ENCODE results near the gene SPI1. TPM values are rescaled to one million over a fixed set of nuclear protein-coding genes. Genes with fewer than 3 reads are reported as not detected.

The SPI1 gene
- 12.0 TPM for total RNA-seq
- long read RNA-seq, partial matches to known transcripts = 1 of 4 reads
- long read RNA-seq, other reads (novel, unspliced or antisense) = 0 of 4 reads

DNA sequence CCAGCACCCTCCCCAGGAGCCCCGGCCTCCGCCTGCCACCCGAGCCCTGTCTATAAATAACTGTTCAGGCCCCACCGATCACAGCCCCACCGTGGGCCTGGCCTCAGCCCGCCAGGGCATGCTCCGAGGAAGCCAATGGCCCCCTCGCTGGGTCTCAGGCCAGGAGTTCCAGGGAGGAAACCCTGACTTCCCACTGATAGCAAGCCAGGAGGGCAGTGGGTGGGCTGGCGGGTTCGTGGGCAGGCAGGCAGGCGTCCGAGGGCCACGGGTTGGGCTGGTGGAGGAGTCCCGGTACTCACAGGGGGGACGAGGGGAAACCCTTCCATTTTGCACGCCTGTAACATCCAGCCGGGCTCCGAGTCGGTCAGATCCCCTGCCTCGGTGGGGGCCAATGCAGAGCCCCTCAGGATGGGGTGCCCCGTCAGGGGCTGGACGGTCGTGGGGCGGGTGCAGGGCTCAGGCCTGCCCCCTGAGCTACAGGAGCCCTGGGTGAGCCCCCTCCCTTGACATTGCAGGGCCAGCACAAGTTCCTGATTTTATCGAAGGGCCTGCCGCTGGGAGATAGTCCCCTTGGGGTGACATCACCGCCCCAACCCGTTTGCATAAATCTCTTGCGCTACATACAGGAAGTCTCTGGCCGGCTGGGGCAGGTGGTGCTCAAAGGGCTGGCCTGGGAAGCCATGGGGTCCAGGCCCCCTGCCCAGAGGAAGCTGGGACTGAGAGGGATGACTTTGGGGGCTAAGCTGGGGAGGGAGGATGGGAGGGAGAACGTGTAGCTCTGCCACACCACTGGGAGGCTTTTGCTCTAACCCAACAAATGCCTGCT, at the start of gene SPI1:
TSS of gene SPI1 (minus strand) at position 538 of the 826 bp plus-strand sequence. CDS start at position 344, 194 bp downstream.
- peak; percentile 93 for DNase-seq (ENCODE audit: low spot score)
- intact Hi-C loops (cut with DNase I) = loop anchor here (10.0 kb wide), 1 partner anchor 467 kb away; the partner anchor contains the start of gene NUP160

DNA sequence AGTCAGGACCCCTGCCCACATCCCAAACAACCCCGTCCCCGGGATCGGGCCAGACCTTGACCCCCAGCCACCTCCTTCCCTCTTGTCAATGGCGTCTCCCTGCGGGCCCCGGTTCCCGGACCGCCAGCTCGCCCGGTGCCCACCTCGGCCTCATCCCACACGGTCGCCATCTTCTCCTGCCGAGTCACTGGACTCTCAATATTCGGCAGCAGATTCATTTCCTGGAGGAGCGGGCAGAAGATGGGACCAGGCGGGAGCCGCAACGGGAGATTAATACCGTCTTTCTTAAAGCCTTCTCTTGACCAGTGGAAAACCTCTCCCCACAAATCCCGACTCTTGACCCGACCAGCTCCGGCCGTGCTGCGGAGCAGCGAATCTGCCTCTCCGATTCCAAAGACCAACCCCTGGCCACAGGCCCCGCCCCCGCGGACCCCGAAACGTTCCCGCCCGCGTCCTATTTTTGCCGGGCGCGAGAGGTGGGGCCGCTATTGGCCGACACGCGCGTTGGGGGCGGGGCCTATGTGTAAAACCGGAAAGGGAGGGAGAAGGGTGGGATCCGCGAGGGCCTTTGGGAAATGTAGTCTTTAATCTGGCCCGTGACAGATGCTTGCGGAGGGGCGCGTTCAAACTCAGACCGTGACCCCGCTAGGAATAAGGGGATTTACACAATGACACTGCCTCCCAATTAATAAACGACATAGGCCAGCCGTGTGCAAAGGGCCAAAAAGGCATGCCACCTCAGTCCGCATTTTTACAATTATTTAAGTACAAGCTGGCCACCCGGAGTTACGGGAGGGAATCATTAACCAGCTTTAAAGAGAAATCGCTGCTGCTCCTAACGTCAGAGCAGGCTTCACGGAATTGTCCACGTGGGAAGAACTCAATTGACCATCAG, 48.0 kb upstream of the SPI1 start, which contains the start of gene PSMC3:
TSS of gene PSMC3 (minus strand) at position 378 of the 895 bp plus-strand sequence. CDS start at position 218, 160 bp downstream.
- DNase-seq (ENCODE audit: low spot score) = peak; percentile 99
- intact Hi-C loops (cut with DNase I) = loop anchor here (2.0 kb wide), 1 partner anchor 18 kb away; the partner anchor contains the start of gene SLC39A13

DNA sequence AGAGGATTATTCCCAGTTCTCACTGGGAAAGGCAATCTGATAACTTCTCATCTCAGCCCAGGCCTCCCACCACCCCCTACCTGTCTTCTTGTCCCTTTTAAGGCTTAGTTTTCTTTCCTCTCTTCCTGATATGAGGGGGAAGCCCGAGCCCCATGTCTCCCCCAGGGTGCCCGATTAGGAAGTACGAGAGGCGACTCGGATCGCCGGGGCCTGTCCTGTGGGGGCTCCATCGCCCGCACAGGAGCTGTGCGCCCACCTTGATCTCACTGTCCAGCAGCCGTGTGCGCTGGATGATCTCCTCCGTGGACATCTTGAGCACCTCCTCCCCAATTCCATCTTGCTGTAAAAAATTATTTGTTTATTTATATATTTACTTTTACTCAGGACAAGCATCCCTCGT, 47.3 kb upstream of the SPI1 start:
- no peak for DNase-seq (ENCODE audit: low spot score)
- intact Hi-C loops (cut with DNase I) = loop anchor here (2.0 kb wide), 1 partner anchor 17 kb away; the partner anchor contains the start of gene SLC39A13

DNA sequence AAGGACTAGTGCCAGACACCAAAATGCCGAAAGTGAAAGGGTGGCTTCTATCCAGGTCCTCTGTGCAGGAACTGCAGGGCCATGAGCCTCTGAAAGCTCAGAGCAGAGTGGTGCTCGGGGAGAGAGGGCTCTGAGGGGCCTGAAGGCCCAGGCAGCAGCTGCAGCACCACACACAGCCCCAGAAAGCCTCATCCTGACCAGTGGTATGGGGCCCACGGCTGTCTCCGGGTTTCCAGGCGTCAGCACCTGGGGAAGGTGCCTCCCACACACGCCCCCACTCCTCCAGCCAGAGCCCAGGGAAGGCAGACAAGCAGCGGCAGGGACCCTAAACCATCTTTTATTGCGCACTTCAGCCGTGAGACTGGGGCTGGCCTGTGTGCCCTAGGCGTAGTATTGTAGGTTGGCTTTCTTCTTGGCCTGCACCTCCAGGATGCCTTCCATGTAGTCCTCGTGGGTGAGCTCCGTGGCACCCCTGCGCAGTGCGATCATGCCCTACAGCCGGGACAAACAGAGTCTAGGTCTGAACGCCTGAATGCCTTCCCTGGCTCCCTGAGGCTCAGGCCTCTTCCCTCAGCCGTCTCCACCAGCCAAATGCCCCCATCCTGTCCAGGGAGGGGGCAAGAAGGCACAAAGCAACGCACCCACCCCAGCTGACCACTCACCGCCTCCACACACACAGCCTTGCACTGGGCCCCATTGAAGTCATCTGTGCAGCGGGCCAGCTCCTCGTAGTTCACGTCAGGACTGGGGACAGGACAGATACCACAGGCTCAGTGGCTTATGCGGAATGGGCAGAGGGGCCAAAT, 40.3 kb upstream of the SPI1 start:
- no peak for DNase-seq (ENCODE audit: low spot score)
- intact Hi-C loops (cut with DNase I) = no loop called here

DNA sequence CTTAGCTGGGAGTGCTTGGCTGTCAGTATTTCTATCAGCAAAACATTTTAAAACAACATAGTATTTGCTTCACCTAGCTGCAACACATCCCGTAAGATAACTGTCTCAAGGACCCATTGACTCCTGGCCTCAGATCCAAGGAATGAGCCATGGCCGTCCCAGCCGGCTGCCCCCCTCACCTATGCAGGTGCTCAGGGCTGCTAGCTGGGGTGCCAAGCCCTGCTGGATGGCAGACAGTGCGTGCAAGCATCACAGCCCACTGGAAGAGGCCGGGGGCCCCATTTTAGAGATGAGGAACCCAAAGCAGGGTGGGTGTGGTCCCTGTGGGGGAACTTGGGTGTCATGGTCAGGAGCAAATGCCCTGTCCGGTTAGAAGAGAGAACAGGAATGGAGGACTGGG, 39.4 kb upstream of the SPI1 start:
- intact Hi-C loops (cut with DNase I) = no loop called here
- DNase-seq (ENCODE audit: low spot score) = no peak

DNA sequence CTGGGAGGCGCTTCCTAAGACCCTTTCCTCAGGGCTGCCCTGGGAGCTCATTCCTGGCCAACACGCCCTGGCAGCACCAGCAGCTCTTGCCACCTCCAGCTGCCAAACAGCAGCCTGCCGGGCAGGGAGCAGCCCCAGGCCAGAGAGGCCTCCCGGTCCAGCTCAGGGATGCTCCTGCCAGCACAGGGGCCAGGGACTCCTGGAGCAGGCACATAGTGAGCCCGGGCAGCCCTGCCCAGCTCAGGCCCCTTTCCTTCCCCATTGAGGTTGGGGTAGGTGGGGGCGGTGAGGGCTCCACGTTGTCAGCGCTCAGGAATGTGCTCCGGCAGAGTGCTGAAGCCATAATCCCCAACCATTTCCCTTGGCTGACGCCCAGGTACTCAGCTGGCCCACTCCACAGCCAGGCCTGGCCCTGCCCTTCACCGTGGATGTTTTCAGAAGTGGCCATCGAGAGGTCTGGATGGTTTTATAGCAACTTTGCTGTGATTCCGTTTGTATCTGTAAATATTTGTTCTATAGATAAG, 37.7 kb upstream of the SPI1 start:
- intact Hi-C loops (cut with DNase I) = no loop called here
- DNase-seq (ENCODE audit: low spot score) = peak; percentile 89

DNA sequence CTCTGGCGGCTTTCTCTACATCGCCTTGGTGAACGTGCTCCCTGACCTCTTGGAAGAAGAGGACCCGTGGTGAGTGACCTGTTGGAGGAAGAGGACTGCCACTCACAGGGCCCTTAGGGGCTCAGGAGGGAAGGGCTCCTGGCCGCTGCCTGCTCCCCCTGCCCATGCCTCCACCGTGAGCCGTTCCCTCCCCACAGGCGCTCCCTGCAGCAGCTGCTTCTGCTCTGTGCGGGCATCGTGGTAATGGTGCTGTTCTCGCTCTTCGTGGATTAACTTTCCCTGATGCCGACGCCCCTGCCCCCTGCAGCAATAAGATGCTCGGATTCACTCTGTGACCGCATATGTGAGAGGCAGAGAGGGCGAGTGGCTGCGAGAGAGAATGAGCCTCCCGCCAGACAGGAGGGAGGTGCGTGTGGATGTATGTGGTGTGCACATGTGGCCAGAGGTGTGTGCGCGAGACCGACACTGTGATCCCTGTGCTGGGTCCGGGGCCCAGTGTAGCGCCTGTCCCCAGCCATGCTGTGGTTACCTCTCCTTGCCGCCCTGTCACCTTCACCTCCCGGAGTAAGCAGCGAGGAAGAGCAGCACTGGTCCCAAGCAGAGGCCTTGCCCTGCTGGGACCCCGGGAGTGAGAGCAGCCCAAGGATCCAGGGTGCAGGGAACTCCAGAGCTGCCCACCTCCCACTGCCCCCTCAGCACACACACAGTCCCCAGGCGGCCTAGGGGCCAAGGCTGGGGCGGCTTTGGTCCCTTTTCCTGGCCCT, 36.9 kb upstream of the SPI1 start:
- intact Hi-C loops (cut with DNase I) = no loop called here
- DNase-seq (ENCODE audit: low spot score) = no peak

DNA sequence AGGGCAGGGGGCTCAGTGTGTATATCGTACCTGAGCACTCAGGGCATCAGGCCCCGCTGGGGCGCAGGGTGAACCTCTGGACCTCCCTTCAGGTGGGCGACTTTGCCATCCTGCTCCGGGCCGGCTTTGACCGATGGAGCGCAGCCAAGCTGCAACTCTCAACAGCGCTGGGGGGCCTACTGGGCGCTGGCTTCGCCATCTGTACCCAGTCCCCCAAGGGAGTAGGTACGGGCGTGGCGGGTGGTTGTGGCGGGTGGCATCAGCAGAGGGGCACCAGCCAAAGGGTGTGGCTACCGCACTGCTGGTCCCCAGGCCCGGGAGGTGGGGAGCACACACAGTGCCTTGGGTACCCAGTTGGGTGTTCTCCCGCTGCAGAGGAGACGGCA, 36.3 kb upstream of the SPI1 start:
- no peak for DNase-seq (ENCODE audit: low spot score)

DNA sequence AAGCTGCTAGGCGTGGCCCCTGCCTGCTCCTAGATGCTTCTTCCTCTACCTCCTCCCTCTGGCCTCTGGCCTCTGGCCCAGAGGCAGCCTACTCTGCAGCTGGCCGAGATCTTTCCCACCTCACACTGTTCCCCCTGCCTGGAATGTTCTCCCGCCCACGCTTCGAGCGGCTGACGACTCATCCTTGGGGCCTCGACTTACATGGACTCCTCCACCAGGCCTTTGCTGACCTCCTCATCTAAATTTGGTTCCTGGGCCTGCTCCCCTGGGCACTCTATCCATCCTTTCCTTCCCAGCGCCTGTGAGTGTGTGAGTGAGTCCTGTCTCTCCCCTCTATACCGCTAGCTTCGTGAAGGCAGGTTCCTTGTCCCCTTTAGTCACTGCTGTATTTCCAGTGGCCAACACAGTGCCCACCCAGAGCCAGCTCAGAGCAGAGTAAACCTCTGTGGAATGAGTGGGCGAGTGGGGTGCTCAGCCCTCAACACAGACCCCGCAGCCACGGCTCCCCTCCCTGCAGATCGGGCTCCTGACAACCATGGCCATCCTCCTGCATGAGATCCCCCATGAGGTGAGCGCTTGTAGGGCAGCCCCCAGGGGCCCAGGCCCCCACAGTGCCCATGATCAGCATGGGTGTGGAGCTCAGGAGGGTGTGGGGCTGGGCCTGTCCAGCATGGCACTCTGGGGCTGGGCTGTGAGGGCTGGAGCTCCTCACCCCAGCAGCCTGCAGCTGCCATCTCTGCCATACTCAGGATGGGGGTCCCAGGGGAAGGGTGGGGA, 35.7 kb upstream of the SPI1 start:
- DNase-seq (ENCODE audit: low spot score) = no peak
- intact Hi-C loops (cut with DNase I) = no loop called here

More for the DNA sequence above, 36.3 kb upstream of the SPI1 start:
- intact Hi-C loops (cut with DNase I) = no loop called here

DNA sequence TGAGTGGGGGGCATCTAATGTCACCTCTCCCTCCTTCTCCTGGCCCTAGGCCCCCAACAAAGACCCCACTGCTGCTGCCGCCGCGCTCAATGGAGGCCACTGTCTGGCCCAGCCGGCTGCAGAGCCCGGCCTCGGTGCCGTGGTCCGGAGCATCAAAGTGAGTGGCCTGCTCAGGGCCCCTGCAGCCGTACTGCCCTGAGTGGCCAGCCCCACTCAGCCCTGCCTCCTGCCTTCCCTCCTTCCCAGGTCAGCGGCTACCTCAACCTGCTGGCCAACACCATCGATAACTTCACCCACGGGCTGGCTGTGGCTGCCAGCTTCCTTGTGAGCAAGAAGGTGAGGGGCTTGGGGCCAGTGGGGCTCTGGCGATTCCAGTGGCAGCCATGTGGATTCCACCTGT, 35.0 kb upstream of the SPI1 start:
- no peak for DNase-seq (ENCODE audit: low spot score)
- intact Hi-C loops (cut with DNase I) = no loop called here

DNA sequence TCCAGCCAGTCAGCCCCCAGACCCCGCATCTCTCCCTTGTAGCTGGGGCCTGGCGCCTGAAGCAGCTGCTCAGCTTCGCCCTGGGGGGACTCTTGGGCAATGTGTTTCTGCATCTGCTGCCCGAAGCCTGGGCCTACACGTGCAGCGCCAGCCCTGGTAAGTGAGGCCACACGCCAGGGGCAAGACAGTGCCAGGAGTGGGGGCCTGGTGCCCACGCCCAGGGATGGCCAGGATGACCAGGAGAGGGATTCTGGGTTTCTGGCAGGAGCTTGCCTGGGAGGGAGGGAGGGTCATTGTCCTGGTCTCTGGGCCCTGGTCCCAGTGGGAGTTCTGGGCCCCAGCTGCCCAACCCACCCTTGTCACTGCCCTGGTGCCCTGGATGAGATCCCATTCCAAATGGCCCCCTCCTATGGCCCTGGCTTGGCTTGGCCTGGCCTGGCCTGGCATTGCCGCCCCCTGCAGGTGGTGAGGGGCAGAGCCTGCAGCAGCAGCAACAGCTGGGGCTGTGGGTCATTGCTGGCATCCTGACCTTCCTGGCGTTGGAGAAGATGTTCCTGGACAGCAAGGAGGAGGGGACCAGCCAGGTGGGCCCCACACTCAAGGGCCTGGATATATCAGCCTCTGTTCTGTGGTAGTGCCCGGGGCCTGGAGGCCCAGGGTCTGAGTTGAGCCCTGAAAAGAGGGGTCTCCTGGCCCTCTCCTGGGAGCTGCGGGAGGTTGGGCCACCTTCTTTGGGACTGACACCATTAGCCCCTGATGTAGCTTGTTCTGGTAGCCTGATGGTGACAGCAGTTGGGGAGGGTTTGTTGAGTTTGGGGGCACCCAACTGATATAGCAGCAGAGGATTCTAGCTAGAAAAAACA, 33.8 kb upstream of the SPI1 start:
- DNase-seq (ENCODE audit: low spot score) = peak; percentile 88
- intact Hi-C loops (cut with DNase I) = no loop called here

DNA sequence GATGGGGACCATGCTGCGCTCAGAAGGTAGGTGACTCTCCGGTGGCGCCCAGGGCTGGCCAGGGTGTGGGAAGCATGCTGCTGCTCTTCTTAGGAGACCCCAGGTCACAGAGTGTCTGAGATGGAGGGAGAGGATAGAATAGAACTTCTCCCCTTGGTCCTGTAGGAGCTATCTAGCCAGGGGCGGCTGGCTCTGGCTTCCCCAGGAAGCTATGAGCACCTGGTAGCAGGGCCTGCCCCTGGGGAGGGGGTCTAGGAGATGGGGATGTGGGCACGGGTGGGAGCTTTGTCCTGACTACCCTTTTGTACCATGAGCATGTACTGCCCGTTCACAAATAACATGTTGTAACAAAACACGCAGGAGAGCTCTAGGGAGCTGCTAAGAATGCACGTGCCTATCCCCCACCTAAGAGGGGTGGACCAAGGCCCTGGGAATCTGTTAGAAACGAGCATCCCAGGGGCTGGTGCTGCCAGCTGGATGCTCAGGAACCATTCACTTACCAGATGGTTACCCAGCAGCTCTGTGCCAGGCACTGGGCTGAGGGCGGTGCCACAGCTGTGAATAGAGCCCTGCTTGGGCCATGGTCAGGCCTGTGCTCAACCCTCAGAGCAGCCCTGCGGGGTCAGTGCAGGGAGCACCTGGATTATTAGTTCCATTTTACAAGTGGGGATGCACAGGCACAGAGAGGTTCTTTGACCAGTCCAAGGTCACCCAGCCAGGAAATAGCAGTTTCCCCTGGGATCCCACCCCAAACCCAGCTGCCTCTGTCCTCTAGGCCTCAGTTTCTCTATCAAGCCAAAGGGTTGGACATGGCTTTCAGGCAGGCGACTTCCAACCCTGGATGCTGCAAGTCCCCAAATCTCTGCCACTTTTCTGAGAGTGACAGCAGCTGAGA, 32.3 kb upstream of the SPI1 start:
- intact Hi-C loops (cut with DNase I) = no loop called here
- DNase-seq (ENCODE audit: low spot score) = no peak

DNA sequence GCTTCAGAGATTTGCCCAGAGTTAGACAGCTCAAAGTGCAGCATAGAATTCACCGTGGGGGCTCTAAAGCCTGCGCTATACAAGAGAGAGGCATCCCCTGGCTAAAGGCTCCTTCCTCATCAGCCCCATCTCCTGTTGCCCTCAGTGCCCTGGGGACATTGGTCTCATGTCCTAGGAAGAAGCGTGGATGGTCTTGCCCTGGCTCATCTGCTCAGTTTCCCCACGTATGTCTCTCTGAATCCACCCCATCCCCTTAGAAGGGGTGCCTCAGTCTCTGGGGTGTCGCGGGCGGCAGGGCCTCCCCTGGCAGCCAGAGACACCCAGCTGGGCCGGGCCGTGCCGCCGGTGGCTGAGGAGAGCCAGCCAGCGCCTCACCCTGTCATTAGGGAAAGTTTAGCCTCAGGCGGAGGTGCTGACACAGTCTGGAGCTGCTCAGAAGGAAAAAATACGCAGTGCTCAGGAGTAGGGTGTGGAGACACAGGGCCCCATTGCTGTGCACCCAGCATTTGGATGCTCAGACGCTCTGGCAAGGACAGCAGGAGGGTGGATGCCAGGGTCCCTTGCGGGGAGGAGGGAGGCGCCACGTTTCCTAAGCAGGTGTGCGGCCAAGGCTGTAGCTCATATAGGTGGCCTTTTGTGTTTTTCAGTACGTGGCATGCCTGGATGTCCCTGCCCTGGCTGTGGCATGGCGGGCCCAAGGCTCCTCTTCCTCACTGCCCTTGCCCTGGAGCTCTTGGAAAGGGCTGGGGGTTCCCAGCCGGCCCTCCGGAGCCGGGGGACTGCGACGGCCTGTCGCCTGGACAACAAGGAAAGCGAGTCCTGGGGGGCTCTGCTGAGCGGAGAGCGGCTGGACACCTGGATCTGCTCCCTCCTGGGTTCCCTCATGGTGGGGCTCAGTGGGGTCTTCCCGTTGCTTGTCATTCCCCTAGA, 31.4 kb upstream of the SPI1 start:
- intact Hi-C loops (cut with DNase I) = loop anchor here (2.0 to 5.0 kb wide), 4 partner anchors 17 to 232 kb away; partner anchors contain the start of genes ARFGAP2 and PSMC3
- no peak for DNase-seq (ENCODE audit: low spot score)
